Esophagus squamous epithelium (tissue), 4 donors: ENCODE results near the gene ZBED1.

Experiments
- CTCF ChIP-seq, 6 experiments: fragments of 450-650 bp in 4 of 6; fragments of 200-600 bp in 2 of 6; sonication (generic) in 2 of 6; IDR thresholded peaks; one replicate each; pipeline ENCODE4 v1.5.1; 2016 to 2019; ENCODE audit warnings: antibody characterized with exemption in 6 of 6, mild to moderate bottlenecking in 4 of 6, moderate library complexity in 4 of 6
- POLR2A ChIP-seq, 4 donors: fragments of 450-650 bp; IDR thresholded peaks; one replicate each; pipeline ENCODE4 v1.6.1; 2017; ENCODE audit warnings: antibody characterized with exemption in 4 of 4, mild to moderate bottlenecking in 4 of 4, moderate library complexity in 3 of 4

- TF ChIP-seq CTCF (IDR thresholded peaks at IDR 0.05) (no peak), POLR2A (IDR thresholded peaks at IDR 0.05) (no peak)
These were observed 13.4 kb upstream of the ZBED1 start for GRCh38 chrX:2514131-2514530.
